Testis (tissue), 3 donors: ENCODE results near the gene TTLL11. TPM values are rescaled to one million over a fixed set of nuclear protein-coding genes. Genes with fewer than 3 reads are reported as not detected.

ENCODE experiments used
- DNase-seq: peaks from one replicate; pipeline ENCODE4 v3.0.0-alpha.2; 2019
- H3K27ac ChIP-seq, 2 donors: fragments of 200-600 bp; sonication (generic); one replicate each; pipeline ENCODE4 v1.5.1; 2019
- H3K27me3 ChIP-seq: fragments of 200-600 bp; sonication (generic); one replicate; pipeline ENCODE4 v1.5.1; 2019
- H3K36me3 ChIP-seq: fragments of 200-600 bp; sonication (generic); one replicate; pipeline ENCODE4 v1.5.1; 2017; ENCODE audit warnings: low read depth; ENCODE audit errors: missing control alignments
- H3K4me1 ChIP-seq: fragments of 200-600 bp; sonication (generic); one replicate; pipeline ENCODE4 v1.5.1; 2019
- H3K4me3 ChIP-seq, 2 donors: fragments of 200-600 bp; sonication (generic); one replicate each; pipeline ENCODE4 v1.5.1; 2017 to 2019
- H3K9me3 ChIP-seq: fragments of 200-600 bp; sonication (generic); one replicate; pipeline ENCODE4 v1.5.1; 2017
- POLR2A ChIP-seq: fragments of 450-650 bp; IDR thresholded peaks from one replicate; pipeline ENCODE4 v1.6.1; 2017; ENCODE audit warnings: antibody characterized with exemption, mild to moderate bottlenecking, moderate library complexity
- WGBS, 2 donors: methylation state at CpG; one replicate each; pipeline ENCODE4 v1.1.5; 2018; 5-methylcytosine and 5-hydroxymethylcytosine counted together
- intact Hi-C: fragments of 100-400 bp; cut with DNase I; formaldehyde crosslinking; loops from one replicate; pipeline ENCODE4 v1.15.1; 2023; ENCODE audit warnings: low total_unique reads
- polyA plus RNA-seq: library from polyadenylated mRNA; stranded (reverse); fragments of 350-450 nt; fragmentation: Illumina TruSeq; extraction: RNeasy Lipid Tissue Mini Kit (QIAGEN cat#74804); gene quantifications from one replicate; pipeline ENCODE4 v1.2.3, GENCODE V29; 2014; ENCODE audit warnings: low read depth, low replicate concordance; ENCODE audit not compliant: insufficient read depth
- total RNA-seq, 2 donors: library from RNA; depleted of rRNA; stranded (reverse); fragments of >200 nt; gene quantifications; one replicate each; pipeline ENCODE4 v1.2.3, GENCODE V29; 2016
- TF ChIP-seq, protein P1 (sequence below), 3 experiments: fragments of 450-650 bp in 2 of 3; fragments of 200-600 bp in 1 of 3; sonication (generic) in 1 of 3; IDR thresholded peaks; one replicate each; pipeline ENCODE4 v1.5.1; 2016 to 2019; ENCODE audit warnings: antibody characterized with exemption in 3 of 3, mild to moderate bottlenecking in 2 of 3, moderate library complexity in 1 of 3

TTLL11 gene
- total and polyA plus RNA-seq, 3 donors from 2014 or later = 17.8 to 36.5 (median 19.8) TPM

DNA sequence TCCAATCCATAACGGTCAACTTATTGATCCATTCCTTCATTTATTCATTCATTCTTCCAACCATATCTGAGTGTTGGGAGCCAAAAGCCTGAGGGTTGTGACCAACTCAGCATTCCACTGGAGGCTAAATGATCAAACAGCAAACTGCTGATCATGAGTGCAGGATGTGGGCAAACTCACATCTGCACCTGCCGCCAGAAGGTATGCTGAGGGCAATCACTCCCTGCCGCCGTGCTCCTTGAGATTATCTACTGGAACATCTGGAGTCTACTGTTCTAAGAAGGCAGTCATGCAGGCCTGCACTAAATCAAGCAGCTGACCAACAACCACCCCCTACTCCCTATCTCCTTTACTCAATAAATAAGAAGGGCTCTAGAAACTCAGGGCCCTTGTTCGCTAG lies 184.0 kb downstream of the TTLL11 start:
- DNase-seq = no peak
- intact Hi-C loops = loop anchor here (5.0 kb wide), 1 partner anchor 82 kb away; no protein-coding TSS in a partner anchor
- 75 to 77% methylated on average over 5 of the region's 5 CpGs for WGBS, 2 donors
- no peaks in the 10 kb centered on the region for H3K9me3 ChIP-seq
- no peak overlapping the region for H3K4me3 ChIP-seq
- H3K4me1 ChIP-seq = no peaks in the 10 kb centered on the region
- H3K27me3 ChIP-seq = no peaks in the 10 kb centered on the region
- no peaks in the 10 kb centered on the region for H3K36me3 ChIP-seq
- TF ChIP-seq POLR2A = no peak
- TF ChIP-seq, protein P1, sequence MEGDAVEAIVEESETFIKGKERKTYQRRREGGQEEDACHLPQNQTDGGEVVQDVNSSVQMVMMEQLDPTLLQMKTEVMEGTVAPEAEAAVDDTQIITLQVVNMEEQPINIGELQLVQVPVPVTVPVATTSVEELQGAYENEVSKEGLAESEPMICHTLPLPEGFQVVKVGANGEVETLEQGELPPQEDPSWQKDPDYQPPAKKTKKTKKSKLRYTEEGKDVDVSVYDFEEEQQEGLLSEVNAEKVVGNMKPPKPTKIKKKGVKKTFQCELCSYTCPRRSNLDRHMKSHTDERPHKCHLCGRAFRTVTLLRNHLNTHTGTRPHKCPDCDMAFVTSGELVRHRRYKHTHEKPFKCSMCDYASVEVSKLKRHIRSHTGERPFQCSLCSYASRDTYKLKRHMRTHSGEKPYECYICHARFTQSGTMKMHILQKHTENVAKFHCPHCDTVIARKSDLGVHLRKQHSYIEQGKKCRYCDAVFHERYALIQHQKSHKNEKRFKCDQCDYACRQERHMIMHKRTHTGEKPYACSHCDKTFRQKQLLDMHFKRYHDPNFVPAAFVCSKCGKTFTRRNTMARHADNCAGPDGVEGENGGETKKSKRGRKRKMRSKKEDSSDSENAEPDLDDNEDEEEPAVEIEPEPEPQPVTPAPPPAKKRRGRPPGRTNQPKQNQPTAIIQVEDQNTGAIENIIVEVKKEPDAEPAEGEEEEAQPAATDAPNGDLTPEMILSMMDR (IDR thresholded peaks at IDR 0.05) = no peak
- no peak overlapping the region for H3K27ac ChIP-seq

DNA sequence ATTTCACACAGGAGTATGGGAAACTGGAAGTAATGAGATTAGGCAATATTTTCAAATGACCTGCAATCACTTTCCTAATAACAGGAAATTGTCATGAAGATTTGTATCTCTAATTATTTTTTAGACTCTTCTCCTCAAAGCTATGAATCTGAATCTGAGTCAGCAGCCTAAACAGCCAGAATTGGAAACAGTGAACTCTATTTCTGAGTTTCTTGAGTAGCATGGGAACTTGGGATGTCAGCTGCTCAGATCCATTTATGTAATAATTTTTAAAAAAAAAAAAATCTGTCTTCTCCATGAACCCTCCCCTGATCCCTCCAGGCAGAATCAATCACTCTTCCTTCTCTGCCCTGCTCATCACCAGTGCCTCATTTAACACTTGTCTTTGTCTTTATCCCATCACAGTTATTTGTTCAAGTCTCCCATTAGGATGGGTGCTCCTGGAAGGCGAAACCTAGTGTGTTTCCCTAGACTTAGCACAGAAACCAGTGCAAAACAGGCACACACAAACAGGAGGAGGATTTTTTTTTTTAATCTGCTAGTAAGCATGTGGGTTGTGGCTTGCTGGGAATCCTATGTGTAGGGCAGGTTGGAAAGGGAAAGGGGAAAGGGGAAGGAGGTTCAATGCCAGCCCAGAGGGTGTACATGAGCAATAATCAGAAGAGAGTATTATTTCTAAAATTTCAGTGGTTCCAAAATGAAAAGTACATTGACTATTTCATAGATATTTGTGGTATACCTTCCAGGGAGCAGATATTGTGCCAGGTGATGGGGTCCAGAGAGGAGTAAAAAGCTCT lies 186.8 kb downstream of the TTLL11 start:
- WGBS, 2 donors = 92 to 95% methylated on average over 1 of the region's 1 CpG
- TF ChIP-seq, protein P1 (IDR thresholded peaks at IDR 0.05) = no peak
- no peak for TF ChIP-seq POLR2A
- Histone ChIP-seq H3K27ac (no peak overlapping the region), H3K36me3 (no peaks in the 10 kb centered on the region), H3K4me1 (no peaks in the 10 kb centered on the region), H3K27me3 (no peaks in the 10 kb centered on the region), H3K9me3 (no peaks in the 10 kb centered on the region), H3K4me3 (no peak overlapping the region)
- no peak for DNase-seq
- intact Hi-C loops = loop anchor here (5.0 kb wide), 1 partner anchor 79 kb away; no protein-coding TSS in a partner anchor

DNA sequence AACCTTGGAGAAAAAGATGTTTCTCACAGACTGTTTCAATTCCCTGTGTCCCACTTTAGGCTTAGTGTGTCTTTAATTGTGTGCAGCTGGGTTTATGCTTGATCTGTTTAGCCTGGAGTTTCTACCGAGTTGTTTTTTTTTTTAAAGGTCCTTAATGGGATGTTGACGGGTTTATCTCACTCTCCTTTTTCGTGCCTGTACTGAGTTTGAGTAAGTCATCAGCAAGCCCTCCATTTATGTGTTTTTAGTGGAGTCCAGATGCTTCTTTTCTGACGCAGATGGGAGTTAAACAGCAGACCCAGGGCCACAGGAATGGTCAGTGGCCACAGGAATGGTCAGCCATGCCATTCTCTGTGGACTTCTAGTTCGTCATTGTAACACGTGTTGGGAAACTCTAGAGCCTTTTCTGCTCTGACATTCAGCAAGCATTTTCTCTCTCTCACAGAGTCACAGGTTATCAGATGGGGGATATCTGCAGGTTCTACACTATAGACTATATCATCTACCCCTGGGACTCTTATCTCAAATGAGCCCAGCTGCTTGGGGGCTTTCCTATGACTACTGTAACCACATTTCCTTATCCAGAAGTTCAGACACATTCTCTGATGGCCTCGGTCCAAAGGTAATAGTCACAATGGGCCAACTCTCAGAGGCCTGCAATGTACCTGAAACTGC lies 190.5 kb downstream of the TTLL11 start:
- no peak for DNase-seq
- WGBS, 2 donors = 50 to 54% methylated on average over 7 of the region's 7 CpGs

DNA sequence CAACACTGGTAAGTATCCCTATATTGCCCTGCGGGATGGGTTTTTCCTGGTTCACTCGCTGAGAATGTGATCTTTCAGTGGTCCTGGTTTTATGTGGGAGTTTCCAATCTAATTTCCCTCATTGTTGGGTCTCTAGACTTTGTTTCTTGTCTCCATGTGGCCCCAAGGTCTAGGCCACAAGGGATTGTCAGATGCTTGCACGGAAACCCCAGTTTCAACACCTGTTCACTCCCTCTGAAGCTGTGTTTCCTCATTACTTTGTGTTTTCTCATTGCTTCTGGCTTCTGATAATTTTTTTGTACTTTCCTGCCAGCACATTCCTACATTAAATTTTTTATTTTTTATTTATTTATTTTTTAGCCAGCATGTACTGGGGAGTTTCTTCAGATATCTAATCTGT lies 191.5 kb downstream of the TTLL11 start:
- TF ChIP-seq, protein P1 (IDR thresholded peaks at IDR 0.05) = no peak
- TF ChIP-seq POLR2A = no peak
- Histone ChIP-seq H3K36me3 (no peaks in the 10 kb centered on the region), H3K27me3 (no peaks in the 10 kb centered on the region), H3K4me1 (no peaks in the 10 kb centered on the region), H3K27ac (no peak overlapping the region), H3K9me3 (no peaks in the 10 kb centered on the region), H3K4me3 (no peak overlapping the region)
- DNase-seq = no peak
- intact Hi-C loops = no loop called here
- 62 to 71% methylated on average over 3 of the region's 3 CpGs for WGBS, 2 donors

More for the DNA sequence above, 190.5 kb downstream of the TTLL11 start:
- no peaks in the 10 kb centered on the region for H3K4me1 ChIP-seq
- intact Hi-C loops = no loop called here
- H3K4me3 ChIP-seq = no peak overlapping the region
- TF ChIP-seq, protein P1 (IDR thresholded peaks at IDR 0.05) = no peak
- no peak for TF ChIP-seq POLR2A
- no peak overlapping the region for H3K27ac ChIP-seq
- no peaks in the 10 kb centered on the region for H3K36me3 ChIP-seq
- H3K27me3 ChIP-seq = no peaks in the 10 kb centered on the region
- H3K9me3 ChIP-seq = no peaks in the 10 kb centered on the region
